ENCODE results near the gene GPN3. TPM values are rescaled to one million over a fixed set of nuclear protein-coding genes. Genes with fewer than 3 reads are reported as not detected.

The GPN3 gene
- total and polyA plus RNA-seq, 2 of the 13 experiments (the other 11 are each of a cell fraction or from before 2014, with no cell fraction given): 28.7 to 29.5 TPM

DNA sequence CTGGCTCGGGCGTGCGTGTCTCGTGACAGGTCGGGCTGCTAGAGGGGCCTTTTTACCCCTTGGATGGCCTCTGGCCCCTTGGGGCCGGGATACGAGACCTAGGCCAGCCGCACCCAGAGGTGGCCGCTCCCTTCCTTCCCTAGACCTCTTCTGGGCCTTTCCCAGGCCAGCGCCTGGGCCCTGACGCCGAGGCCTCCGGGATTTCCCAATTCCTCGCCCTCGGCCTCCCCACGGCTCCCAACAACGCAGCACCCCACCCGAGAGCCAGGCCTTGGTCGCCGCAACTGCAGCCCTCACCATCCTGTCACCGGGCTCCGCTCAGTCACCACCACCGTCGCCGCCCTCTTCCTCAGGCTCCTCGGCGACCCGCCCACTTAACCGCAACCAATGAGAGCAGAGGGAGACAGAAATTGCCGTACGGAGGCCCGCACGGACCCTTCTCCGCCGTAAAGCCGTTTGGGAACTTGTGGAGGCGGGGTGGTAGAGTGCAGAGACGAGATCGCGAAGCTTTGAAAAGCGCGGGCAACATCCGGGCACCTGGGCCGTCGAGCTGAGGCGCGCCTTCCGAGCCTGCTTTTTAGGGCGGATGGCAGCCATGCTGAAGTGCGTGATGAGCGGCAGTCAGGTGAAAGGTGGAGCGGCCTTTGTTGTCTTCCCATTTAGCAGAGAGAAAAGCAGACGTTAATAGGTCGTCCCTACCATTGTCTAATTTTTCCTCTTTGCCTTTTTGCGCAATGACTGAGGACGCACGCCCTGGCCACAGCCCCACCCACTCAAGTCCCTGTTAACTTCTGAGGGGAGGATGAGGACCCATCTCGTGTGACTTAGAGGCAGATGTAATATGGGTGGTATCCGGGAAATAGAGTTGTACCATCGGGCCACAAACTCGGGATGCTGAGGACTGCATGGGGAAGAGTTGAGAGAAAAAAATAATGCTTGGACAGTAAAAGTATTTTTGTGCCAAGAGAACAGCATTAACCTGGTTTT, 34.0 kb upstream of the GPN3 start, which contains the start of the genes RAD9B and VPS29 (continued):
- TF ChIP-seq, protein P1, sequence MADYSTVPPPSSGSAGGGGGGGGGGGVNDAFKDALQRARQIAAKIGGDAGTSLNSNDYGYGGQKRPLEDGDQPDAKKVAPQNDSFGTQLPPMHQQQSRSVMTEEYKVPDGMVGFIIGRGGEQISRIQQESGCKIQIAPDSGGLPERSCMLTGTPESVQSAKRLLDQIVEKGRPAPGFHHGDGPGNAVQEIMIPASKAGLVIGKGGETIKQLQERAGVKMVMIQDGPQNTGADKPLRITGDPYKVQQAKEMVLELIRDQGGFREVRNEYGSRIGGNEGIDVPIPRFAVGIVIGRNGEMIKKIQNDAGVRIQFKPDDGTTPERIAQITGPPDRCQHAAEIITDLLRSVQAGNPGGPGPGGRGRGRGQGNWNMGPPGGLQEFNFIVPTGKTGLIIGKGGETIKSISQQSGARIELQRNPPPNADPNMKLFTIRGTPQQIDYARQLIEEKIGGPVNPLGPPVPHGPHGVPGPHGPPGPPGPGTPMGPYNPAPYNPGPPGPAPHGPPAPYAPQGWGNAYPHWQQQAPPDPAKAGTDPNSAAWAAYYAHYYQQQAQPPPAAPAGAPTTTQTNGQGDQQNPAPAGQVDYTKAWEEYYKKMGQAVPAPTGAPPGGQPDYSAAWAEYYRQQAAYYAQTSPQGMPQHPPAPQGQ (CRISPR knock-in tag; IDR thresholded peaks at IDR 0.05; ENCODE audit: borderline replicate concordance): no peak
- TF ChIP-seq, protein P2, sequence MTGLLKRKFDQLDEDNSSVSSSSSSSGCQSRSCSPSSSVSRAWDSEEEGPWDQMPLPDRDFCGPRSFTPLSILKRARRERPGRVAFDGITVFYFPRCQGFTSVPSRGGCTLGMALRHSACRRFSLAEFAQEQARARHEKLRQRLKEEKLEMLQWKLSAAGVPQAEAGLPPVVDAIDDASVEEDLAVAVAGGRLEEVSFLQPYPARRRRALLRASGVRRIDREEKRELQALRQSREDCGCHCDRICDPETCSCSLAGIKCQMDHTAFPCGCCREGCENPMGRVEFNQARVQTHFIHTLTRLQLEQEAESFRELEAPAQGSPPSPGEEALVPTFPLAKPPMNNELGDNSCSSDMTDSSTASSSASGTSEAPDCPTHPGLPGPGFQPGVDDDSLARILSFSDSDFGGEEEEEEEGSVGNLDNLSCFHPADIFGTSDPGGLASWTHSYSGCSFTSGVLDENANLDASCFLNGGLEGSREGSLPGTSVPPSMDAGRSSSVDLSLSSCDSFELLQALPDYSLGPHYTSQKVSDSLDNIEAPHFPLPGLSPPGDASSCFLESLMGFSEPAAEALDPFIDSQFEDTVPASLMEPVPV (CRISPR knock-in tag; IDR thresholded peaks at IDR 0.05): peak; percentile 99
- TF ChIP-seq IKZF1 (IDR thresholded peaks at IDR 0.05) (no peak), FOXJ3 (CRISPR knock-in tag; IDR thresholded peaks at IDR 0.05; ENCODE audit: borderline replicate concordance) (0 out of 2 replicates have a peak, but pooled peaks have one; percentile 58), SMYD3 (CRISPR knock-in tag; IDR thresholded peaks at IDR 0.05) (peak; percentile 94), ZKSCAN8 (CRISPR knock-in tag; IDR thresholded peaks at IDR 0.05; ENCODE audit: borderline replicate concordance) (peak; percentile 78; the same call in 1 of the 2 replicates), ZNF460 (CRISPR knock-in tag; IDR thresholded peaks at IDR 0.05; ENCODE audit: borderline replicate concordance) (no peak), TEAD3 (CRISPR knock-in tag; optimal IDR thresholded peaks at IDR 0.05; ENCODE audit: borderline replicate concordance) (peak; percentile 55), NR2F1 (CRISPR knock-in tag; IDR thresholded peaks at IDR 0.05) (peak in 1 of 2 experiments; percentile 10; a peak in 1 of 4 replicates), TEAD2 (CRISPR knock-in tag; IDR thresholded peaks at IDR 0.05) (peak; percentile 91; the same call in 1 of the 2 replicates), SP1 (IDR thresholded peaks at IDR 0.05) (no peak), SP1 (CRISPR knock-in tag; IDR thresholded peaks at IDR 0.05) (peak; percentile 77)
- TF ChIP-seq, protein P3, sequence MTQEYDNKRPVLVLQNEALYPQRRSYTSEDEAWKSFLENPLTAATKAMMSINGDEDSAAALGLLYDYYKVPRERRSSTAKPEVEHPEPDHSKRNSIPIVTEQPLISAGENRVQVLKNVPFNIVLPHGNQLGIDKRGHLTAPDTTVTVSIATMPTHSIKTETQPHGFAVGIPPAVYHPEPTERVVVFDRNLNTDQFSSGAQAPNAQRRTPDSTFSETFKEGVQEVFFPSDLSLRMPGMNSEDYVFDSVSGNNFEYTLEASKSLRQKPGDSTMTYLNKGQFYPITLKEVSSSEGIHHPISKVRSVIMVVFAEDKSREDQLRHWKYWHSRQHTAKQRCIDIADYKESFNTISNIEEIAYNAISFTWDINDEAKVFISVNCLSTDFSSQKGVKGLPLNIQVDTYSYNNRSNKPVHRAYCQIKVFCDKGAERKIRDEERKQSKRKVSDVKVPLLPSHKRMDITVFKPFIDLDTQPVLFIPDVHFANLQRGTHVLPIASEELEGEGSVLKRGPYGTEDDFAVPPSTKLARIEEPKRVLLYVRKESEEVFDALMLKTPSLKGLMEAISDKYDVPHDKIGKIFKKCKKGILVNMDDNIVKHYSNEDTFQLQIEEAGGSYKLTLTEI (CRISPR knock-in tag; conservative IDR thresholded peaks at IDR 0.05): no peak
- TF ChIP-seq, protein P4, sequence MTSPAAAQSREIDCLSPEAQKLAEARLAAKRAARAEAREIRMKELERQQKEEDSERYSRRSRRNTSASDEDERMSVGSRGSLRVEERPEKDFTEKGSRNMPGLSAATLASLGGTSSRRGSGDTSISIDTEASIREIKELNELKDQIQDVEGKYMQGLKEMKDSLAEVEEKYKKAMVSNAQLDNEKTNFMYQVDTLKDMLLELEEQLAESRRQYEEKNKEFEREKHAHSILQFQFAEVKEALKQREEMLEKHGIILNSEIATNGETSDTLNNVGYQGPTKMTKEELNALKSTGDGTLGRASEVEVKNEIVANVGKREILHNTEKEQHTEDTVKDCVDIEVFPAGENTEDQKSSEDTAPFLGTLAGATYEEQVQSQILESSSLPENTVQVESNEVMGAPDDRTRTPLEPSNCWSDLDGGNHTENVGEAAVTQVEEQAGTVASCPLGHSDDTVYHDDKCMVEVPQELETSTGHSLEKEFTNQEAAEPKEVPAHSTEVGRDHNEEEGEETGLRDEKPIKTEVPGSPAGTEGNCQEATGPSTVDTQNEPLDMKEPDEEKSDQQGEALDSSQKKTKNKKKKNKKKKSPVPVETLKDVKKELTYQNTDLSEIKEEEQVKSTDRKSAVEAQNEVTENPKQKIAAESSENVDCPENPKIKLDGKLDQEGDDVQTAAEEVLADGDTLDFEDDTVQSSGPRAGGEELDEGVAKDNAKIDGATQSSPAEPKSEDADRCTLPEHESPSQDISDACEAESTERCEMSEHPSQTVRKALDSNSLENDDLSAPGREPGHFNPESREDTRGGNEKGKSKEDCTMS (CRISPR knock-in tag; conservative IDR thresholded peaks at IDR 0.05): no peak
- TF ChIP-seq, protein P5, sequence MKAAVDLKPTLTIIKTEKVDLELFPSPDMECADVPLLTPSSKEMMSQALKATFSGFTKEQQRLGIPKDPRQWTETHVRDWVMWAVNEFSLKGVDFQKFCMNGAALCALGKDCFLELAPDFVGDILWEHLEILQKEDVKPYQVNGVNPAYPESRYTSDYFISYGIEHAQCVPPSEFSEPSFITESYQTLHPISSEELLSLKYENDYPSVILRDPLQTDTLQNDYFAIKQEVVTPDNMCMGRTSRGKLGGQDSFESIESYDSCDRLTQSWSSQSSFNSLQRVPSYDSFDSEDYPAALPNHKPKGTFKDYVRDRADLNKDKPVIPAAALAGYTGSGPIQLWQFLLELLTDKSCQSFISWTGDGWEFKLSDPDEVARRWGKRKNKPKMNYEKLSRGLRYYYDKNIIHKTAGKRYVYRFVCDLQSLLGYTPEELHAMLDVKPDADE (CRISPR knock-in tag; IDR thresholded peaks at IDR 0.05): 0 out of 2 replicates have a peak, but pooled peaks have one; percentile 83
- TF ChIP-seq, protein P6, sequence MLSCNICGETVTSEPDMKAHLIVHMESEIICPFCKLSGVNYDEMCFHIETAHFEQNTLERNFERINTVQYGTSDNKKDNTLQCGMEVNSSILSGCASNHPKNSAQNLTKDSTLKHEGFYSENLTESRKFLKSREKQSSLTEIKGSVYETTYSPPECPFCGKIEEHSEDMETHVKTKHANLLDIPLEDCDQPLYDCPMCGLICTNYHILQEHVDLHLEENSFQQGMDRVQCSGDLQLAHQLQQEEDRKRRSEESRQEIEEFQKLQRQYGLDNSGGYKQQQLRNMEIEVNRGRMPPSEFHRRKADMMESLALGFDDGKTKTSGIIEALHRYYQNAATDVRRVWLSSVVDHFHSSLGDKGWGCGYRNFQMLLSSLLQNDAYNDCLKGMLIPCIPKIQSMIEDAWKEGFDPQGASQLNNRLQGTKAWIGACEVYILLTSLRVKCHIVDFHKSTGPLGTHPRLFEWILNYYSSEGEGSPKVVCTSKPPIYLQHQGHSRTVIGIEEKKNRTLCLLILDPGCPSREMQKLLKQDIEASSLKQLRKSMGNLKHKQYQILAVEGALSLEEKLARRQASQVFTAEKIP (CRISPR knock-in tag; IDR thresholded peaks at IDR 0.05; ENCODE audit: borderline replicate concordance): no peak

Data from HepG2 (cell line).